DOHH2 (cell line): ENCODE results near the gene GCA.

Source experiments
- CTCF ChIP-seq: fragments of 200-600 bp; sonication (generic); IDR thresholded peaks from one replicate; pipeline ENCODE4 v1.5.1; 2014; ENCODE audit warnings: antibody characterized with exemption, mild to moderate bottlenecking, low read depth, low read length; ENCODE audit not compliant: poor library complexity, severe bottlenecking
- EZH2phosphoT487 ChIP-seq: fragments of 200-600 bp; sonication (generic); IDR thresholded peaks from 2 replicates; pipeline ENCODE4 v1.6.1; 2017; ENCODE audit warnings: borderline replicate concordance, mild to moderate bottlenecking, antibody characterized with exemption, low read length, moderate library complexity, mixed read lengths

- TF ChIP-seq CTCF (no peak), EZH2phosphoT487 (no peak)
Observed at GRCh38 chr2:162382278-162382677, 38.3 kb downstream of the GCA start.
